GOT3 (cell line): ENCODE measurements around the gene ERBB4.

Experiments
- DNase-seq: peaks from one replicate; lab custom pipeline; 2025; ENCODE audit warnings: mixed read lengths; lab: John Stamatoyannopoulos, UW

Gene ERBB4

DNA sequence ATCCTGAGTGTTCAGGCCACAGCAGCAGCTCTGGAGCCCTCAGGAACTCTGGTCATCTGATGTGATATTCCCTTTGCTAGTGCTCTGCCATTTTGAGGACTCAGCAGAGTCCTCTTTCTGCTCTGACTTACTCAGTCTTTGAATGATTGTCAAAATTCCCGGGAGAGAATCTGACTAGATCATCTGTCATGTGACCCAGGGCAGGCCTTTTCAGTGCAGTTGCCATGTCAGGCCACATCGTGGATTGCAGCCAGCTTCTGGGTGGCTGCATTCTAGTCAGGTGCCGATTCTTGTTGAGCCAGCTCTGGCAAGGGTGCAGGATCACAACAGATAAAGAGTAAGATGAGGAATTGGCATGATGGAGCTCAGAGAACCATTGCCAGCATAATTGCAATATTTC, 1186.6 kb downstream of the ERBB4 start:
- no peak for DNase-seq

DNA sequence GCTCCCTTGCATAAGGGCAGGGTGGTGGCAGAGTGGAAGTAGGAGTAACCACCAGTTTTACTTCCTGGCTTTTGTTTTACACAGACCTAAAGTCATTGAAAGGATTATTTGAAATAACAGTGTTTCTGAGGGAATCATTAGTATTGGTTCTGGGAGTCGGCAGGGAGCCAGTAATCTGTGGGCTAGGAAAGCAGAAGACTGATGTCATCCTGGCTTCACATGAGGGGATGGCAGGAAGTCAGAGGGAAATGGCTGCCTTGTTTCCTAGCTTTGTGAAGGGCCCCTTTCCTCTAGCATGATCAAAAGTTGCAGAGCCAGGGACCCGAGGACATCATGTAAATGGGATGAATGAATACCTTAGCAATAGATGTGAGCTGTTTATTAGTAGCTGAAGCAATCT, 1189.6 kb downstream of the ERBB4 start:
- no peak for DNase-seq

- no peak for DNase-seq
These were observed 1191.3 kb downstream of the ERBB4 start for GRCh38 chr2:211347328-211347727.

- DNase-seq: no peak
These were observed 1194.3 kb downstream of the ERBB4 start for GRCh38 chr2:211344289-211344688.

GRCh38 chr2:211333377-211333776, 1205.2 kb downstream of the ERBB4 start:
- no peak for DNase-seq

- DNase-seq: no peak
These were observed 1206.9 kb downstream of the ERBB4 start for GRCh38 chr2:211331736-211332135.

- no peak for DNase-seq
These were observed 1208.7 kb downstream of the ERBB4 start for GRCh38 chr2:211329882-211330281.

GRCh38 chr2:211329421-211329820, 1209.2 kb downstream of the ERBB4 start:
- DNase-seq: no peak

GRCh38 chr2:211328126-211328525, 1210.5 kb downstream of the ERBB4 start:
- DNase-seq: no peak
